HL-60 (cell line): ENCODE data around the gene IL36B.

ENCODE experiments used
- DNase-seq, 2 experiments: peaks; one replicate each; pipeline ENCODE4 v3.0.0-alpha.2; 2010 to 2020; ENCODE audit warnings: low read depth in 1 of 2, low spot score in 1 of 2
- H3K27ac ChIP-seq: fragments of 250-450 bp; sonication (Bioruptor Pico); replicated peaks from 2 replicates; pipeline ENCODE4 v1.5.1; 2020; ENCODE audit warnings: mild to moderate bottlenecking, moderate library complexity
- H3K27me3 ChIP-seq: fragments of 250-450 bp; sonication (Bioruptor Pico); 2 replicates; pipeline ENCODE4 v1.5.1; 2021; ENCODE audit warnings: mild to moderate bottlenecking, moderate library complexity; ENCODE audit not compliant: insufficient read depth, poor library complexity, severe bottlenecking
- H3K4me3 ChIP-seq: replicated peaks from 2 replicates; pipeline ENCODE4 v1.5.1; 2011; ENCODE audit warnings: mild to moderate bottlenecking, control low read depth, low read length; ENCODE audit not compliant: insufficient read depth
- CTCF ChIP-seq: IDR thresholded peaks from one replicate; pipeline ENCODE4 v1.5.1; 2011; ENCODE audit warnings: low read length, control low read depth, inconsistent platforms; ENCODE audit not compliant: insufficient read depth
- GABPA ChIP-seq: IDR thresholded peaks from 2 replicates; pipeline ENCODE4 v1.6.1; 2012; ENCODE audit warnings: low read depth
- POLR2AphosphoS5 ChIP-seq: IDR thresholded peaks from 2 replicates; pipeline ENCODE4 v1.6.1; 2012; ENCODE audit warnings: low read depth
- SPI1 ChIP-seq: IDR thresholded peaks from 2 replicates; pipeline ENCODE4 v1.6.1; 2012; ENCODE audit warnings: low read depth, mild to moderate bottlenecking, borderline replicate concordance
- TF ChIP-seq, protein P1 (sequence below): IDR thresholded peaks from 2 replicates; pipeline ENCODE4 v1.6.1; 2012; ENCODE audit warnings: low read depth; ENCODE audit not compliant: insufficient replicate concordance

IL36B gene

DNA sequence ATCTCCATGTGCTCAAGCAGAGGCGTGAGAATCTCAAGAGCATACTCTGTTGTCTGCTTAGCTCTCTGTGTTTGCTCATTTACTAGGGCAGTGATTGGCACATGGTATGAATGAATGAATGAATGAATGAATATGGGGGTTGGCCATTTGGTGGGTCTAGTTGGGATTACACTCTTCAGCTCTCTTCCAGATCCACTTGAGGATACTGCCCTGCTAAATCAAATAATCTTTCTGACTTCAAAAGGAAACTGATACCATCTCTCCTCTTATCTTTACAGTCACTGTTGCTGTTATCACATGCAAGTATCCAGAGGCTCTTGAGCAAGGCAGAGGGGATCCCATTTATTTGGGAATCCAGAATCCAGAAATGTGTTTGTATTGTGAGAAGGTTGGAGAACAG, 72.9 kb downstream of the IL36B start:
- H3K27ac ChIP-seq, result no peak overlapping the region
- TF ChIP-seq, protein P1, sequence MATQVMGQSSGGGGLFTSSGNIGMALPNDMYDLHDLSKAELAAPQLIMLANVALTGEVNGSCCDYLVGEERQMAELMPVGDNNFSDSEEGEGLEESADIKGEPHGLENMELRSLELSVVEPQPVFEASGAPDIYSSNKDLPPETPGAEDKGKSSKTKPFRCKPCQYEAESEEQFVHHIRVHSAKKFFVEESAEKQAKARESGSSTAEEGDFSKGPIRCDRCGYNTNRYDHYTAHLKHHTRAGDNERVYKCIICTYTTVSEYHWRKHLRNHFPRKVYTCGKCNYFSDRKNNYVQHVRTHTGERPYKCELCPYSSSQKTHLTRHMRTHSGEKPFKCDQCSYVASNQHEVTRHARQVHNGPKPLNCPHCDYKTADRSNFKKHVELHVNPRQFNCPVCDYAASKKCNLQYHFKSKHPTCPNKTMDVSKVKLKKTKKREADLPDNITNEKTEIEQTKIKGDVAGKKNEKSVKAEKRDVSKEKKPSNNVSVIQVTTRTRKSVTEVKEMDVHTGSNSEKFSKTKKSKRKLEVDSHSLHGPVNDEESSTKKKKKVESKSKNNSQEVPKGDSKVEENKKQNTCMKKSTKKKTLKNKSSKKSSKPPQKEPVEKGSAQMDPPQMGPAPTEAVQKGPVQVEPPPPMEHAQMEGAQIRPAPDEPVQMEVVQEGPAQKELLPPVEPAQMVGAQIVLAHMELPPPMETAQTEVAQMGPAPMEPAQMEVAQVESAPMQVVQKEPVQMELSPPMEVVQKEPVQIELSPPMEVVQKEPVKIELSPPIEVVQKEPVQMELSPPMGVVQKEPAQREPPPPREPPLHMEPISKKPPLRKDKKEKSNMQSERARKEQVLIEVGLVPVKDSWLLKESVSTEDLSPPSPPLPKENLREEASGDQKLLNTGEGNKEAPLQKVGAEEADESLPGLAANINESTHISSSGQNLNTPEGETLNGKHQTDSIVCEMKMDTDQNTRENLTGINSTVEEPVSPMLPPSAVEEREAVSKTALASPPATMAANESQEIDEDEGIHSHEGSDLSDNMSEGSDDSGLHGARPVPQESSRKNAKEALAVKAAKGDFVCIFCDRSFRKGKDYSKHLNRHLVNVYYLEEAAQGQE, result no peak
- TF ChIP-seq SPI1 (no peak), GABPA (no peak), CTCF (no peak), POLR2AphosphoS5 (no peak)
- no peak for DNase-seq
- peaks cover 1% of the 10 kb centered on the region for H3K27me3 ChIP-seq
- no peak overlapping the region for H3K4me3 ChIP-seq

DNA sequence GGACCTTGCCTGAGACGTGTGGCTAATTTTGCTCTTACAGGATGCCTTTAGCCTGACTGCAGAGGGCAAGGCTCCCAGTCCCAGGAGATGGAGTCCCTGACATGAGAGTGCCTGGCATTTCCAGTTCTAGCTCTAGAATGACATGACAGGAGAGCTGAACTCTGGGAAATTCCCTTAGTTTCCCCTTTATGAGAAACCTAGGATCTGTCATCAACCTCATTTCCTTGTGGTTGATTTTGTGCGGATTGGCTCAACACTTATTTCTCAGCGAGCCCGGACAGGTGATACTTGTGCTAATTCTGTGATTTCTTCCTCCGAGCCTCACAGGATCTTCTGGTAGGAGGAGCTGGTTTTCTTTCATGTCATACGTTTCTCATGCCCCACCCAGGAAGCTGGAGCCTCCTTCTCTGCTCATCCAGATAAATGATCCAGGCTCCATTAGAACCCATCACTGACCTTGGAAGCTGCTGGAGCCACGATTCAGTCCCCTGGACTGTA, 75.1 kb downstream of the IL36B start, which contains the start of gene IL36G:
TSS of gene IL36G (plus strand) at position 448 of the 498 bp plus-strand sequence. CDS start 633 bp downstream, outside the sequence.
- DNase-seq, result no peak
- no peak within 1 kb of the TSS for H3K4me3 ChIP-seq
- H3K27ac ChIP-seq, result no peak within 1 kb of the TSS
- TF ChIP-seq SPI1 (no peak), CTCF (no peak), GABPA (no peak), POLR2AphosphoS5 (no peak)
- TF ChIP-seq, protein P1, result no peak
- H3K27me3 ChIP-seq, result peaks cover 4% of the 10 kb centered on the region
